SK-N-SH (cell line): ENCODE results near the gene FBF1. TPM values are rescaled to one million over a fixed set of nuclear protein-coding genes. Genes with fewer than 3 reads are reported as not detected.

Experiments used
- CTCF ChIA-PET: fragments of 300-600, 350-600 bp; formaldehyde crosslinking; extraction: SDS; loops from one replicate; lab custom pipeline; 2021; lab: Yijun Ruan, JAX
- POLR2A ChIA-PET: fragments of 350-600 bp; sonication (Branson Sonifier 250); formaldehyde crosslinking; extraction: SDS; loops from one replicate; lab custom pipeline; 2020; ENCODE audit warnings: antibody characterized with exemption, inconsistent platforms; lab: Yijun Ruan, JAX
- DNase-seq: peaks from one replicate; pipeline ENCODE4 v3.0.0; 2012
- H2AFZ ChIP-seq: fragments of 200-600 bp; sonication (generic); 2 replicates; pipeline ENCODE4 v1.8.1; 2016; ENCODE audit warnings: antibody characterized with exemption, mild to moderate bottlenecking, low read depth
- H3F3A ChIP-seq: fragments of 200-600 bp; sonication (generic); replicated peaks from 2 replicates; pipeline ENCODE3; 2016; ENCODE audit warnings: antibody characterized with exemption, mild to moderate bottlenecking; ENCODE audit not compliant: insufficient read depth
- H3K27ac ChIP-seq, 2 experiments: fragments of 200-500 bp in 1 of 2; fragments of 200-600 bp in 1 of 2; sonication (Bioruptor generic) in 1 of 2; sonication (generic), shearing (Covaris generic) in 1 of 2; 2 replicates each; pipeline versions ENCODE4 v1.5.1 to v1.6.1; 2014 to 2016; ENCODE audit warnings: low read depth in 2 of 2, inconsistent platforms in 1 of 2, low read length in 1 of 2, mild to moderate bottlenecking in 1 of 2, mixed read lengths in 1 of 2
- H3K27me3 ChIP-seq: fragments of 200-600 bp; sonication (generic), shearing (Covaris generic); 2 replicates; pipeline ENCODE4 v1.6.1; 2016; ENCODE audit warnings: mixed run types; ENCODE audit not compliant: insufficient read depth
- H3K36me3 ChIP-seq, 2 experiments: fragments of 200-500 bp in 1 of 2; fragments of 200-600 bp in 1 of 2; sonication (Bioruptor generic) in 1 of 2; sonication (generic) in 1 of 2; replicated peaks in 1 of 2; 2 replicates each; pipeline versions ENCODE3 to v1.5.1; 2014 to 2016; ENCODE audit warnings: low read length in 1 of 2, mild to moderate bottlenecking in 1 of 2; ENCODE audit not compliant: insufficient read depth in 2 of 2, control insufficient read depth in 1 of 2
- H3K4me1 ChIP-seq, 2 experiments: fragments of 200-500 bp in 1 of 2; fragments of 200-600 bp in 1 of 2; sonication (Bioruptor generic) in 1 of 2; sonication (generic), shearing (Covaris generic) in 1 of 2; 2 replicates each; pipeline versions ENCODE4 v1.5.1 to v1.6.1; 2014 to 2016; ENCODE audit warnings: low read depth in 1 of 2, low read length in 1 of 2, mixed run types in 1 of 2; ENCODE audit not compliant: insufficient read depth in 2 of 2, control insufficient read depth in 1 of 2
- H3K4me2 ChIP-seq: fragments of 200-600 bp; sonication (generic), shearing (Covaris generic); 2 replicates; pipeline ENCODE4 v1.6.1; 2017; ENCODE audit warnings: mixed run types
- H3K4me3 ChIP-seq, 2 experiments: fragments of 200-500 bp in 1 of 2; fragments of 200-600 bp in 1 of 2; sonication (Bioruptor generic) in 1 of 2; sonication (generic), shearing (Covaris generic) in 1 of 2; 2 replicates each; pipeline versions ENCODE4 v1.5.1 to v1.8.1; 2014 to 2016; ENCODE audit warnings: low read depth in 2 of 2, inconsistent platforms in 1 of 2, low read length in 1 of 2, mild to moderate bottlenecking in 1 of 2, mixed read lengths in 1 of 2, moderate library complexity in 1 of 2
- H3K79me2 ChIP-seq: fragments of 200-600 bp; sonication (generic); 2 replicates; pipeline ENCODE4 v1.8.1; 2017; ENCODE audit warnings: mild to moderate bottlenecking; ENCODE audit not compliant: insufficient read depth
- H3K9ac ChIP-seq: fragments of 200-600 bp; sonication (generic); 2 replicates; pipeline ENCODE4 v1.6.1; 2017; ENCODE audit warnings: mixed run types
- H3K9me2 ChIP-seq: fragments of 200-600 bp; sonication (generic); 2 replicates; pipeline ENCODE4 v1.6.1; 2017; ENCODE audit warnings: mixed run types
- H3K9me3 ChIP-seq: fragments of 200-600 bp; sonication (generic); 2 replicates; pipeline ENCODE4 v1.6.1; 2017; ENCODE audit warnings: mixed run types, mild to moderate bottlenecking, moderate library complexity
- H4K20me1 ChIP-seq: fragments of 200-600 bp; sonication (generic); 2 replicates; pipeline ENCODE4 v1.6.1; 2017; ENCODE audit warnings: mild to moderate bottlenecking, mixed run types; ENCODE audit not compliant: insufficient read depth
- CHD2 ChIP-seq: fragments of 150-350 bp; IDR thresholded peaks from 2 replicates; pipeline ENCODE4 v1.6.1; 2018; ENCODE audit warnings: low read length; ENCODE audit not compliant: partially characterized antibody
- ELF1 ChIP-seq: IDR thresholded peaks from 2 replicates; pipeline ENCODE4 v1.4.0; 2012
- EP300 ChIP-seq, 2 experiments: IDR thresholded peaks; 2 replicates each; pipeline versions ENCODE4 v1.4.0 to v1.6.1; 2012; ENCODE audit warnings: borderline replicate concordance in 1 of 2, low read depth in 1 of 2, low read length in 1 of 2
- FOSL2 ChIP-seq: IDR thresholded peaks from 2 replicates; pipeline ENCODE4 v1.4.0; 2012; ENCODE audit warnings: low read depth, mild to moderate bottlenecking, moderate library complexity, borderline replicate concordance
- FOXM1 ChIP-seq: IDR thresholded peaks from 2 replicates; pipeline ENCODE4 v1.4.0; 2012; ENCODE audit warnings: low read depth, mild to moderate bottlenecking
- GABPA ChIP-seq: IDR thresholded peaks from 2 replicates; pipeline ENCODE4 v1.4.0; 2012; ENCODE audit warnings: low read depth, mild to moderate bottlenecking
- GATA2 ChIP-seq: sonication (generic); formaldehyde crosslinking; IDR thresholded peaks from 2 replicates; pipeline ENCODE4 v1.5.0; 2020; ENCODE audit warnings: mild to moderate bottlenecking, missing genetic modification reagents
- JUND ChIP-seq: IDR thresholded peaks from 2 replicates; pipeline ENCODE4 v1.4.0; 2012
- POLR2AphosphoS5 ChIP-seq: IDR thresholded peaks from 2 replicates; pipeline ENCODE4 v1.6.1; 2012; ENCODE audit warnings: low read depth, low read length
- RCOR1 ChIP-seq: fragments of 150-350 bp; IDR thresholded peaks from 2 replicates; pipeline ENCODE4 v1.6.1; 2017; ENCODE audit warnings: antibody characterized with exemption, low read length
- RFX5 ChIP-seq: IDR thresholded peaks from 2 replicates; pipeline ENCODE4 v1.6.1; 2012; ENCODE audit warnings: mild to moderate bottlenecking, improper control_type of control experiment, low read length
- RXRA ChIP-seq: IDR thresholded peaks from 2 replicates; pipeline ENCODE4 v1.4.0; 2012; ENCODE audit warnings: low read depth, mild to moderate bottlenecking, borderline replicate concordance
- TAF1 ChIP-seq: IDR thresholded peaks from 2 replicates; pipeline ENCODE4 v1.6.1; 2012; ENCODE audit warnings: low read depth, mild to moderate bottlenecking, low read length, moderate library complexity, borderline replicate concordance
- TEAD4 ChIP-seq: IDR thresholded peaks from 2 replicates; pipeline ENCODE4 v1.4.0; 2012; ENCODE audit warnings: mild to moderate bottlenecking, borderline replicate concordance; ENCODE audit not compliant: insufficient read depth
- USF2 ChIP-seq: fragments of 150-350 bp; IDR thresholded peaks from 2 replicates; pipeline ENCODE4 v1.6.1; 2017; ENCODE audit warnings: antibody characterized with exemption, low read length, low read depth, borderline replicate concordance
- YY1 ChIP-seq: IDR thresholded peaks from 2 replicates; pipeline ENCODE4 v1.4.0; 2012; ENCODE audit warnings: low read depth, mild to moderate bottlenecking
- ZBTB33 ChIP-seq: IDR thresholded peaks from 2 replicates; pipeline ENCODE4 v1.4.0; 2012; ENCODE audit warnings: low read depth, borderline replicate concordance
- WGBS: methylation state at CpG from one replicate; pipeline ENCODE4 v1.1.6; 2017; ENCODE audit warnings: low lambda C conversion rate; 5-methylcytosine and 5-hydroxymethylcytosine counted together
- polyA plus RNA-seq, 3 experiments: library from polyadenylated mRNA; depleted of rRNA; stranded (reverse); fragments of >200 nt; gene quantifications; 2 replicates each; pipeline ENCODE4 v1.2.3, GENCODE V29; 2012
- TF ChIP-seq, protein P1 (sequence below): IDR thresholded peaks from 2 replicates; pipeline ENCODE4 v1.6.1; 2012; ENCODE audit warnings: mild to moderate bottlenecking, low read depth, low read length, moderate library complexity

FBF1 gene
- polyA plus RNA-seq, 1 of the 3 experiments (the other 2 are of a cell fraction), result 19.0 TPM

GRCh38 chr17:75942473-75942872, 1.6 kb upstream of the FBF1 start:
- H3K27me3 ChIP-seq, result no peaks in the 10 kb centered on the region
- no peak overlapping the region for H2AFZ ChIP-seq
- H3K9ac ChIP-seq, result no peak overlapping the region
- TF ChIP-seq POLR2AphosphoS5 (no peak), CHD2 (no peak), GATA2 (CRISPR knock-in tag) (no peak), FOSL2 (no peak), RCOR1 (no peak), RFX5 (no peak), USF2 (no peak), YY1 (no peak), JUND (no peak), ELF1 (no peak), FOXM1 (no peak), EP300 (IDR thresholded peaks at IDR 0.05; ENCODE audit: borderline replicate concordance in 1 of 2, low read depth in 1 of 2, low read length in 1 of 2) (no peak), TEAD4 (no peak), ZBTB33 (no peak), GABPA (no peak), RXRA (no peak), TAF1 (no peak)
- TF ChIP-seq, protein P1, sequence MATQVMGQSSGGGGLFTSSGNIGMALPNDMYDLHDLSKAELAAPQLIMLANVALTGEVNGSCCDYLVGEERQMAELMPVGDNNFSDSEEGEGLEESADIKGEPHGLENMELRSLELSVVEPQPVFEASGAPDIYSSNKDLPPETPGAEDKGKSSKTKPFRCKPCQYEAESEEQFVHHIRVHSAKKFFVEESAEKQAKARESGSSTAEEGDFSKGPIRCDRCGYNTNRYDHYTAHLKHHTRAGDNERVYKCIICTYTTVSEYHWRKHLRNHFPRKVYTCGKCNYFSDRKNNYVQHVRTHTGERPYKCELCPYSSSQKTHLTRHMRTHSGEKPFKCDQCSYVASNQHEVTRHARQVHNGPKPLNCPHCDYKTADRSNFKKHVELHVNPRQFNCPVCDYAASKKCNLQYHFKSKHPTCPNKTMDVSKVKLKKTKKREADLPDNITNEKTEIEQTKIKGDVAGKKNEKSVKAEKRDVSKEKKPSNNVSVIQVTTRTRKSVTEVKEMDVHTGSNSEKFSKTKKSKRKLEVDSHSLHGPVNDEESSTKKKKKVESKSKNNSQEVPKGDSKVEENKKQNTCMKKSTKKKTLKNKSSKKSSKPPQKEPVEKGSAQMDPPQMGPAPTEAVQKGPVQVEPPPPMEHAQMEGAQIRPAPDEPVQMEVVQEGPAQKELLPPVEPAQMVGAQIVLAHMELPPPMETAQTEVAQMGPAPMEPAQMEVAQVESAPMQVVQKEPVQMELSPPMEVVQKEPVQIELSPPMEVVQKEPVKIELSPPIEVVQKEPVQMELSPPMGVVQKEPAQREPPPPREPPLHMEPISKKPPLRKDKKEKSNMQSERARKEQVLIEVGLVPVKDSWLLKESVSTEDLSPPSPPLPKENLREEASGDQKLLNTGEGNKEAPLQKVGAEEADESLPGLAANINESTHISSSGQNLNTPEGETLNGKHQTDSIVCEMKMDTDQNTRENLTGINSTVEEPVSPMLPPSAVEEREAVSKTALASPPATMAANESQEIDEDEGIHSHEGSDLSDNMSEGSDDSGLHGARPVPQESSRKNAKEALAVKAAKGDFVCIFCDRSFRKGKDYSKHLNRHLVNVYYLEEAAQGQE, result no peak
- no peak overlapping the region for H3K27ac ChIP-seq
- peaks cover 0 to 8% of the 10 kb centered on the region in 2 experiments; a peak in 1 of 4 replicates for H3K4me1 ChIP-seq
- H3K4me3 ChIP-seq, result no peak overlapping the region
- peaks cover 5% of the 10 kb centered on the region; the same call in 1 of the 2 replicates for H3K79me2 ChIP-seq
- 90% methylated on average over 4 of the region's 4 CpGs for WGBS
- ChIA-PET POLR2A (no interaction called here), CTCF (interaction anchor here (2.2 kb wide), 1 partner anchor 13 kb away, joined by 5 read pairs; no protein-coding TSS in a partner anchor)
- peaks cover 19 to 45% of the 10 kb centered on the region in 2 experiments for H3K36me3 ChIP-seq
- H3K9me3 ChIP-seq, result no peaks in the 10 kb centered on the region
- no peak for DNase-seq
- H4K20me1 ChIP-seq, result no peaks in the 10 kb centered on the region
- H3F3A ChIP-seq, result peaks cover 17% of the 10 kb centered on the region
- H3K9me2 ChIP-seq, result no peaks in the 10 kb centered on the region
- no peak overlapping the region for H3K4me2 ChIP-seq
